Mesendoderm (in vitro differentiated cells): ENCODE results near the gene ARHGAP15.

ENCODE experiments used
- DNase-seq: peaks from one replicate; pipeline ENCODE4 v3.0.0; 2013
- H2AK5ac ChIP-seq: 2 replicates; pipeline ENCODE4 v1.6.1; 2013; ENCODE audit warnings: low read length, inconsistent platforms
- H2BK120ac ChIP-seq: 2 replicates; pipeline ENCODE4 v1.6.1; 2013; ENCODE audit warnings: low read depth, mild to moderate bottlenecking, low read length, moderate library complexity, mixed read lengths
- H2BK15ac ChIP-seq: replicated peaks from 2 replicates; pipeline ENCODE4 v1.6.1; 2013; ENCODE audit warnings: low read depth, mild to moderate bottlenecking, moderate library complexity
- H2BK5ac ChIP-seq: 2 replicates; pipeline ENCODE4 v1.6.1; 2013; ENCODE audit warnings: low read length, inconsistent platforms
- H3K18ac ChIP-seq: 2 replicates; pipeline ENCODE4 v1.6.1; 2013; ENCODE audit warnings: mild to moderate bottlenecking, low read length, mixed read lengths
- H3K23ac ChIP-seq: one replicate; pipeline ENCODE4 v1.6.1; 2013; ENCODE audit warnings: low read length
- H3K27ac ChIP-seq: 2 replicates; pipeline ENCODE4 v1.5.1; 2013; ENCODE audit warnings: low read depth, mild to moderate bottlenecking, inconsistent platforms, low read length, moderate library complexity
- H3K27me3 ChIP-seq: 2 replicates; pipeline ENCODE4 v1.6.1; 2013; ENCODE audit warnings: low read length, control low read depth, mild to moderate bottlenecking, inconsistent platforms; ENCODE audit not compliant: insufficient read depth, poor library complexity
- H3K36me3 ChIP-seq: 2 replicates; pipeline ENCODE4 v1.6.1; 2013; ENCODE audit warnings: low read length, inconsistent platforms; ENCODE audit not compliant: control insufficient read depth, insufficient read depth
- H3K4ac ChIP-seq: one replicate; pipeline ENCODE4 v1.6.1; 2013; ENCODE audit warnings: low read depth, mild to moderate bottlenecking, low read length, moderate library complexity
- H3K4me1 ChIP-seq: 2 replicates; pipeline ENCODE4 v1.6.1; 2013; ENCODE audit warnings: low read depth, low read length, inconsistent platforms; ENCODE audit not compliant: control insufficient read depth
- H3K4me2 ChIP-seq: 2 replicates; pipeline ENCODE4 v1.6.1; 2013; ENCODE audit warnings: low read length
- H3K4me3 ChIP-seq: 2 replicates; pipeline ENCODE4 v1.5.1; 2013; ENCODE audit warnings: mild to moderate bottlenecking, low read length
- H3K56ac ChIP-seq: one replicate; pipeline ENCODE4 v1.6.1; 2013; ENCODE audit warnings: low read length
- H3K79me1 ChIP-seq: 2 replicates; pipeline ENCODE4 v1.6.1; 2013; ENCODE audit warnings: low read length, inconsistent platforms
- H3K79me2 ChIP-seq: 2 replicates; pipeline ENCODE4 v1.6.1; 2013; ENCODE audit warnings: mild to moderate bottlenecking, low read length; ENCODE audit not compliant: control insufficient read depth, insufficient read depth
- H3K9ac ChIP-seq: 2 replicates; pipeline ENCODE4 v1.6.1; 2013; ENCODE audit warnings: low read length, inconsistent platforms
- H4K5ac ChIP-seq: one replicate; pipeline ENCODE4 v1.6.1; 2013; ENCODE audit warnings: low read length
- H4K8ac ChIP-seq: one replicate; pipeline ENCODE4 v1.6.1; 2013; ENCODE audit warnings: low read depth, mild to moderate bottlenecking, control low read depth, low read length, moderate library complexity
- WGBS: extraction: QIAGEN DNeasy Blood & Tissue Kit; methylation state at CpG from one replicate; pipeline ENCODE4 v1.1.7; 2013; ENCODE audit warnings: low lambda C conversion rate, missing lambda C conversion rate; ENCODE audit not compliant: insufficient coverage; ENCODE audit errors: extremely low coverage; 5-methylcytosine and 5-hydroxymethylcytosine counted together

The ARHGAP15 gene

DNA sequence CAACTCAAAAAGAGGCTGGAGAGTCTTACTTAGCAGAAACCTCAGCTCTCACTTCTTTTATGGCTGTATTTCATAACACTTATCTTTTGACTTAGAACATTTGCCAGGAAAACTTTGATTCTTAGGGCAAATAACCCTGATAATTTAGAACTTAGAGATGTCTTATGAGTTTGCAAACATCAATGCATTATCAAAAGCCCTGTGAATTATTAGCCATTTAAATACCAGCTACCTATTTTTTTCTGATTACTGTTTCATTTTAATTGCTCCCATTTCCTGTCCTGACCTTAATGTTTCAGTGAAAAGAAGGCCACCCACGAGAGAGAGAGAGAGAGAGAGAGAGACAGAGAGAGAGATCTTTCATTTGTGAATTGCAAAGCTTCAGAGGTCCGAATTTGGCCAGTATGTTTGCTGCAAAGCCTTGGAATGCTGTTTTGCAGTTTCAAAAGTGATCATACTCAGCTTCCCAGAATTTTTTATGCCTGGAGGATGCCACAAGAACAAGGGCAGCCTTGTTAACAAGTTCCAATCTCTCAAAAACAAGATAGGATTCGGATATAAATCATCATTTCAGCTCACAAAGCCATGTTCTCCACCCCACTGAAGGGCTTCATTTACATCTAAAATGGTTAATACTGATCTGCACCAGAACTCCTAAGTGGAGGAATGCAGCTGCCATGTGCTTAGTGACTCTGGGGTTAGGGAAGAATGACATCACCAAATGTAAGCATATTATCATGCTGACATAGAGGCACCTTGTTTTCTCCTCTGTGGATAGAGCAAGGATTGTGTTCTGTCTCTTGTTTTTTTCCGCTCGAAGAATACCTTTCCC lies 478.2 kb downstream of the ARHGAP15 start:
- no peak overlapping the region for H3K4me3 ChIP-seq
- no peaks in the 10 kb centered on the region for H3K36me3 ChIP-seq
- H3K56ac ChIP-seq = no peak overlapping the region
- no peak overlapping the region for H3K23ac ChIP-seq
- no peak overlapping the region for H4K8ac ChIP-seq
- no peaks in the 10 kb centered on the region for H3K79me1 ChIP-seq
- no peak overlapping the region for H2BK15ac ChIP-seq
- no peak overlapping the region for H3K18ac ChIP-seq
- no peak overlapping the region for H2AK5ac ChIP-seq
- no peaks in the 10 kb centered on the region for H3K27me3 ChIP-seq
- no peak overlapping the region for H3K9ac ChIP-seq
- no CpG with 5 or more reads among the region's 5 CpGs for WGBS
- no peak overlapping the region for H3K27ac ChIP-seq
- H4K5ac ChIP-seq = no peak overlapping the region
- DNase-seq = peak; percentile 79
- no peak overlapping the region for H3K4ac ChIP-seq
- no peaks in the 10 kb centered on the region for H3K79me2 ChIP-seq
- no peak overlapping the region for H2BK120ac ChIP-seq
- H2BK5ac ChIP-seq = no peak overlapping the region
- H3K4me2 ChIP-seq = no peak overlapping the region
- H3K4me1 ChIP-seq = peaks cover 3% of the 10 kb centered on the region

DNA sequence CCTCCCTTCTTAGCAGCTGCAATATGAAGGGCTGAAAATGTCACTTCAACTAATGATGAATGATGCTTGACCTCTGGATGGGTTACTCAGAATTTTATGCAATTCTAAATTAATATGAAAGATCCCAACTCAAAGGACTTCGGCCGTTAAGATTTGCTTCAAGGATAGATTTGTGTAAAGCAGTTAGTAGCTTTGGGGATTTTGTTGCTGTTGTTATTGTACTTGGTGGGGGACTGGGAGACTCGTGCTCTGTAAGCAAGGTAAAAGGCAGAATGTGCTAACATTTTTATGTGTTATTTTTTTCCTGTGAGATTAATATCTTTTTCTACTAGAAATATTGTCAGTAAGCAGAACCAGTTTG lies 478.8 kb downstream of the ARHGAP15 start:
- no peak overlapping the region for H3K56ac ChIP-seq
- H3K36me3 ChIP-seq = no peaks in the 10 kb centered on the region
- no peak overlapping the region for H2BK120ac ChIP-seq
- H3K23ac ChIP-seq = no peak overlapping the region
- H3K4me1 ChIP-seq = peaks cover 3% of the 10 kb centered on the region
- no peak overlapping the region for H2AK5ac ChIP-seq
- no peak overlapping the region for H3K4ac ChIP-seq
- H3K18ac ChIP-seq = no peak overlapping the region
- no peak overlapping the region for H3K4me2 ChIP-seq
- no peak overlapping the region for H3K27ac ChIP-seq
- no peak overlapping the region for H4K8ac ChIP-seq
- no CpG with 5 or more reads among the region's 3 CpGs for WGBS
- H3K79me2 ChIP-seq = no peaks in the 10 kb centered on the region
- H4K5ac ChIP-seq = no peak overlapping the region
- no peak overlapping the region for H2BK5ac ChIP-seq
- H3K79me1 ChIP-seq = no peaks in the 10 kb centered on the region
- no peak overlapping the region for H3K4me3 ChIP-seq
- H3K9ac ChIP-seq = no peak overlapping the region
- H2BK15ac ChIP-seq = no peak overlapping the region
- DNase-seq = no peak
- H3K27me3 ChIP-seq = no peaks in the 10 kb centered on the region

DNA sequence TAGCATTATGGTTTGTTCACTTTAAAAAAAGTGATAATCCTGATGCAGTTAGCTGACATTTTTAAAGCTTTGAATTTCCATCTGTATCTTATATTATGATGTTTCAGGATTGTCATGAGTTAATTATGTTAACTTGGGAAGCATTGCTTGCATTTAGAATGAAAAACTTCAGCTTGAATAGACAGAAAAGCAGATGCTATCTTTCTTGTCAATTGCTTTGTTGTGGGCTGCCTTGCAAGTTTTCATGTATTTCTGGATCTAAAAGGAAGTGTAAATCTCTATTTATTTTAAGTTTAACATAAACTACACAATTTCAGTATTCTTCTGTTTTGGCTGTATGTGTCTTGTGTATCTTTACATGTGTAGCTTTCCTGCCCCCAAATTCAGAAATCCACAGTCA lies 479.5 kb downstream of the ARHGAP15 start:
- no peak overlapping the region for H3K18ac ChIP-seq
- no peak overlapping the region for H2BK15ac ChIP-seq

GRCh38 chr2:143611336-143611735 lies 482.1 kb downstream of the ARHGAP15 start:
- Histone ChIP-seq H3K9ac (no peak overlapping the region), H3K4me1 (peaks cover 3% of the 10 kb centered on the region), H3K4ac (no peak overlapping the region), H3K4me2 (no peak overlapping the region), H2BK120ac (no peak overlapping the region), H2BK5ac (no peak overlapping the region), H3K36me3 (no peaks in the 10 kb centered on the region), H3K79me1 (no peaks in the 10 kb centered on the region), H2AK5ac (no peak overlapping the region), H4K8ac (no peak overlapping the region), H3K27me3 (no peaks in the 10 kb centered on the region), H3K4me3 (no peak overlapping the region), H2BK15ac (no peak overlapping the region), H4K5ac (no peak overlapping the region), H3K18ac (no peak overlapping the region), H3K23ac (no peak overlapping the region), H3K56ac (no peak overlapping the region), H3K27ac (no peak overlapping the region), H3K79me2 (no peaks in the 10 kb centered on the region)
- DNase-seq = no peak
- WGBS = no CpG with 5 or more reads among the region's 4 CpGs

More for the DNA sequence above, 479.5 kb downstream of the ARHGAP15 start:
- H2BK5ac ChIP-seq = no peak overlapping the region
- no peaks in the 10 kb centered on the region for H3K79me1 ChIP-seq
- no peak overlapping the region for H3K9ac ChIP-seq
- H3K27me3 ChIP-seq = no peaks in the 10 kb centered on the region
- H3K23ac ChIP-seq = no peak overlapping the region
- no peak for DNase-seq
- no peak overlapping the region for H2BK120ac ChIP-seq
- H3K56ac ChIP-seq = no peak overlapping the region
- H3K36me3 ChIP-seq = no peaks in the 10 kb centered on the region
- no peak overlapping the region for H3K4me3 ChIP-seq
- peaks cover 3% of the 10 kb centered on the region for H3K4me1 ChIP-seq
- H2AK5ac ChIP-seq = no peak overlapping the region
- no peaks in the 10 kb centered on the region for H3K79me2 ChIP-seq
- no peak overlapping the region for H4K5ac ChIP-seq
- no peak overlapping the region for H3K27ac ChIP-seq
- H3K4ac ChIP-seq = no peak overlapping the region
- no peak overlapping the region for H4K8ac ChIP-seq
- no peak overlapping the region for H3K4me2 ChIP-seq

DNA sequence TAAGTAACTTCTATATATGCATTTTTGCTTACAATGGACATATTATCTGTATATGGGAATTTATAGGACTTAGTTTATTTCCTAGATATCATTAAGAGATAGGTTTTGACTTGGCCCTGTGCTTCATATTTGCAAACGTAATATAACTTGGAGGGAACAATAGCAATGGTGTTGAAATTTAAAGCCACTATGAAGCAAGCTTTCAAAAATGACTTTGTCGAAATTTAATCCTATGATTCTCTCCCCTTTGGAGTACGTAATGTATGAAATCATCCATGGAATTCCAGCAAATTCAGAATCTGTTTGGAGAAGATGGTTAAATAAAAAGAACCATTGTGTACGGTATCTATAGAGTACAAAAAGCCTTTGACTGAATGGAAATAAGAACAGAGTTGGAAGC lies 486.3 kb downstream of the ARHGAP15 start:
- no peak overlapping the region for H2BK15ac ChIP-seq
- WGBS = no CpG with 5 or more reads among the region's 4 CpGs

DNA sequence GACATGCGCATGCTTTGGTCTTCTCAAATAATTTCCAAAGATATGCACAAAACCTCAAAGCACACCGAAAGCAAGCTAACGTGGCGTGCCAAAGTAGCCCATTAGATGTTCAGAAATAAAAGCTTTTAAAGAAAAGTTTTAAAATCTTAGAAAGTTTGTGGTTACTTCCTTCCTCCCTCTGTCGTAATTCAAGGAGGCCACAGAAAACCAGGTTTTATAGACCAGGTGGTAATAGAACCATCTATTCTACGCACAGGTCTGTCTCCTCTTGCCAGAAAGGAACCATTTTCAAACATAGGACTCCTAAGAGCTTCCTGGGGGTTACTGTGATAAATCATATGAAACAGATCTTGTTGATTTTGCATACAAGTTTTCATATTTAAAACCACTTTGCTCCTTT lies 487.2 kb downstream of the ARHGAP15 start:
- H3K23ac ChIP-seq = no peak overlapping the region
- no peaks in the 10 kb centered on the region for H3K79me1 ChIP-seq
- H3K18ac ChIP-seq = no peak overlapping the region
- no peak for DNase-seq
- H3K4me1 ChIP-seq = no peaks in the 10 kb centered on the region
- no peak overlapping the region for H2BK120ac ChIP-seq
- no CpG with 5 or more reads among the region's 6 CpGs for WGBS
- H2BK5ac ChIP-seq = no peak overlapping the region
- no peak overlapping the region for H2AK5ac ChIP-seq
- H3K4me2 ChIP-seq = no peak overlapping the region
- H3K4ac ChIP-seq = no peak overlapping the region
- H3K27ac ChIP-seq = no peak overlapping the region
- no peaks in the 10 kb centered on the region for H3K79me2 ChIP-seq
- no peak overlapping the region for H2BK15ac ChIP-seq
- no peaks in the 10 kb centered on the region for H3K36me3 ChIP-seq
- H3K56ac ChIP-seq = no peak overlapping the region
- no peak overlapping the region for H3K9ac ChIP-seq
- H3K4me3 ChIP-seq = no peak overlapping the region
- no peak overlapping the region for H4K5ac ChIP-seq
- H4K8ac ChIP-seq = no peak overlapping the region
- H3K27me3 ChIP-seq = no peaks in the 10 kb centered on the region

More for the DNA sequence above, 486.3 kb downstream of the ARHGAP15 start:
- no peak overlapping the region for H2BK5ac ChIP-seq
- no peak overlapping the region for H2AK5ac ChIP-seq
- no peaks in the 10 kb centered on the region for H3K79me1 ChIP-seq
- H3K23ac ChIP-seq = no peak overlapping the region
- H3K9ac ChIP-seq = no peak overlapping the region
- no peak overlapping the region for H3K27ac ChIP-seq
- H3K27me3 ChIP-seq = no peaks in the 10 kb centered on the region
- no peak overlapping the region for H4K8ac ChIP-seq
- H3K4me3 ChIP-seq = no peak overlapping the region
- no peak overlapping the region for H3K4me2 ChIP-seq
- DNase-seq = no peak
- no peaks in the 10 kb centered on the region for H3K4me1 ChIP-seq
- no peaks in the 10 kb centered on the region for H3K79me2 ChIP-seq
- no peaks in the 10 kb centered on the region for H3K36me3 ChIP-seq
- H2BK120ac ChIP-seq = no peak overlapping the region
- no peak overlapping the region for H3K4ac ChIP-seq
- no peak overlapping the region for H3K56ac ChIP-seq
- H4K5ac ChIP-seq = no peak overlapping the region
- H3K18ac ChIP-seq = no peak overlapping the region
